Measurements from ENCODE around the gene LCE2B.

Gene LCE2B

GRCh38 chr1:152735648-152736047, 49.7 kb downstream of the LCE2B start:
- no peak for DNase-seq (ENCODE audit: low read depth in 2 of 2)

All from stimulated activated CD4-positive, alpha-beta T cell treated with anti-CD3 and anti-CD28 coated beads, Interleukin-1b, Interleukin-23, amount 100 ng/mL, for 4 hours (primary cell).